Uterus (tissue), 4 donors: ENCODE data around the gene IL17RB. TPM values are rescaled to one million over a fixed set of nuclear protein-coding genes. Genes with fewer than 3 reads are reported as not detected.

ENCODE experiments used
- DNase-seq, 2 donors: peaks; one replicate each; pipeline ENCODE4 v3.0.0-alpha.2; 2019 to 2020
- H3K27ac ChIP-seq, 2 donors: fragments of 200-600 bp; sonication (generic); 1 replicate in 1 of 2; 2 replicates in 1 of 2; pipeline ENCODE4 v1.5.1; 2016 to 2018
- H3K27me3 ChIP-seq, 2 donors: fragments of 200-600 bp; sonication (generic); one replicate each; pipeline ENCODE4 v1.5.1; 2018 to 2019; ENCODE audit warnings: control low read depth in 1 of 2
- H3K36me3 ChIP-seq, 2 donors: fragments of 200-600 bp; sonication (generic); one replicate each; pipeline ENCODE4 v1.5.1; 2019; ENCODE audit warnings: control low read depth in 1 of 2
- H3K4me1 ChIP-seq, 2 donors: fragments of 200-600 bp; sonication (generic); one replicate each; pipeline ENCODE4 v1.5.1; 2018 to 2019; ENCODE audit warnings: control low read depth in 1 of 2
- H3K4me3 ChIP-seq, 2 donors: fragments of 200-600 bp; sonication (generic); 1 replicate in 1 of 2; 2 replicates in 1 of 2; pipeline ENCODE4 v1.5.1; 2018 to 2019; ENCODE audit warnings: mild to moderate bottlenecking in 1 of 2
- H3K9me3 ChIP-seq, 2 donors: fragments of 200-600 bp; sonication (generic); one replicate each; pipeline ENCODE4 v1.5.1; 2019; ENCODE audit warnings: control low read depth in 1 of 2
- POLR2A ChIP-seq, 2 donors: fragments of 450-650 bp; IDR thresholded peaks; one replicate each; pipeline ENCODE4 v1.6.1; 2016; ENCODE audit warnings: antibody characterized with exemption in 2 of 2, mild to moderate bottlenecking in 1 of 2, moderate library complexity in 1 of 2
- intact Hi-C: fragments of 100-400 bp; cut with DNase I; formaldehyde crosslinking; loops from one replicate; pipeline ENCODE4 v1.15.1; 2023; ENCODE audit warnings: low total_unique reads
- total RNA-seq, 4 donors: library from RNA; depleted of rRNA in 3 of 4; stranded (reverse); fragments of >200 nt in 3 of 4; gene quantifications; one replicate each; pipeline versions ENCODE4 v1.1.0 to v1.2.4, GENCODE V29; 2014 to 2023
- TF ChIP-seq, protein P1 (sequence below), 4 experiments: fragments of 200-600 bp in 2 of 4; fragments of 450-650 bp in 2 of 4; sonication (generic) in 2 of 4; IDR thresholded peaks; one replicate each; pipeline ENCODE4 v1.5.1; 2016 to 2019; ENCODE audit warnings: antibody characterized with exemption in 4 of 4, mild to moderate bottlenecking in 2 of 4, moderate library complexity in 1 of 4
- donor health status: DM: yes; HTN: yes; CAD: no.

The IL17RB gene
- total RNA-seq, 4 donors from 2014 or later, result 1.3 to 4.6 (median 2.8) TPM; not detected in 1

DNA sequence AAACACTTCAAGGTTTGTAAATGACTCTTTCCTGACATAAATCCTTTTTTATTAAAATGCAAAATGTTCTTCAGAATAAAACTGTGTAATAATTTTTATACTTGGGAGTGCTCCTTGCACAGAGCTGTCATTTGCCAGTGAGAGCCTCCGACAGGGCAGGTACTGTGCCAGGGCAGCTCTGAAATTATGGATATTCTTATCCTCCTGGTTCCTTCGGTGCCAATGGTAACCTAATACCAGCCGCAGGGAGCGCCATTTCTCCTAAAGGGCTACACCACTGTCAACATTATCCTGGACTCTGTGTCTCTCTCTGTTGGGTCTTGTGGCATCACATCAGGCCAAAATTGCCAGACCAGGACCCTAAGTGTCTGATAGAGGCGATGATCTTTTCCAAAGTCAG, 33.1 kb upstream of the IL17RB start:
- H3K36me3 ChIP-seq, result no peaks in the 10 kb centered on the region
- no peaks in the 10 kb centered on the region for H3K27me3 ChIP-seq
- TF ChIP-seq POLR2A (IDR thresholded peaks at IDR 0.05), result no peak
- TF ChIP-seq, protein P1, sequence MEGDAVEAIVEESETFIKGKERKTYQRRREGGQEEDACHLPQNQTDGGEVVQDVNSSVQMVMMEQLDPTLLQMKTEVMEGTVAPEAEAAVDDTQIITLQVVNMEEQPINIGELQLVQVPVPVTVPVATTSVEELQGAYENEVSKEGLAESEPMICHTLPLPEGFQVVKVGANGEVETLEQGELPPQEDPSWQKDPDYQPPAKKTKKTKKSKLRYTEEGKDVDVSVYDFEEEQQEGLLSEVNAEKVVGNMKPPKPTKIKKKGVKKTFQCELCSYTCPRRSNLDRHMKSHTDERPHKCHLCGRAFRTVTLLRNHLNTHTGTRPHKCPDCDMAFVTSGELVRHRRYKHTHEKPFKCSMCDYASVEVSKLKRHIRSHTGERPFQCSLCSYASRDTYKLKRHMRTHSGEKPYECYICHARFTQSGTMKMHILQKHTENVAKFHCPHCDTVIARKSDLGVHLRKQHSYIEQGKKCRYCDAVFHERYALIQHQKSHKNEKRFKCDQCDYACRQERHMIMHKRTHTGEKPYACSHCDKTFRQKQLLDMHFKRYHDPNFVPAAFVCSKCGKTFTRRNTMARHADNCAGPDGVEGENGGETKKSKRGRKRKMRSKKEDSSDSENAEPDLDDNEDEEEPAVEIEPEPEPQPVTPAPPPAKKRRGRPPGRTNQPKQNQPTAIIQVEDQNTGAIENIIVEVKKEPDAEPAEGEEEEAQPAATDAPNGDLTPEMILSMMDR (IDR thresholded peaks at IDR 0.05), result no peak
- no peak for DNase-seq
- intact Hi-C loops, result no loop called here
- H3K9me3 ChIP-seq, result no peaks in the 10 kb centered on the region
- no peaks in the 10 kb centered on the region for H3K4me1 ChIP-seq
- H3K27ac ChIP-seq, result no peak overlapping the region
- H3K4me3 ChIP-seq, result no peak overlapping the region

DNA sequence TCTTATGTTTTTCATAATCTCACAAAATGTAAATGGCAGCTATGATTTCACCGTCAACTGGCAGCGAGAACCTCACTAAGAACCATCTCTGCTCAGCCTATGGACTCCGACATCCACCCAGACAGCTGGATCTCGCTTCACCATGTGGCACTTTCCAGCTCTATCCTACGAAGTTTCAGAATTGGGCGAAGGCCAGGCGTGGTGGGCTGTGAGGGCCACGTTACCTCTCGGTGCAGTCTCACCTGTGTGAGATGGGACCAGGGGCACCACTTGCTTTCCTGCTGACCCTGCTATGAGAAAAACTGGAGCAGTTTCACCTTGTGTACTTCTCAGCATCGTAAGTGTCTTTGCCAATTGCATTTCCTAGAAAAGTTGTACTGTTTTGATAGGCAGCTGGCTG, 32.5 kb upstream of the IL17RB start:
- H3K4me1 ChIP-seq, result no peaks in the 10 kb centered on the region

DNA sequence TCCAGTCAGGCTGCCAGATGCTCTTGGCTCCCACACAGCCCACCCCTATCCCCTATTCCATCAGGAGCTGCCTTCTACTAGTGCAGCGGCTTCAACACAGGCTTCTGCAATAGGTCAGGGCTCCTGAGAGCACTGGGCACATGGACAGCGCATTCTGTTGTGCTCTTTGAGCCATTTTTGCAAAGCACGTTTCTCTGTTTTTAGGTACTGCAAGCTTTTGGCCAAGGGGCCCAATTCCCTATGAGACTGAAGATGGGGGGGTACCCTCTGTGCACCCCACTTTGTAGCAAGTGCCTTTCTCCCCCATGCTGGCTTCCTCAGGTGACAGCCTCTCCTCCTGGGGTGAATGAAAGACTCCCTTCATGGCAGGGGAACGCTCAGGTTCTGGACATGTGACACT, 31.3 kb upstream of the IL17RB start:
- H3K4me1 ChIP-seq, result no peaks in the 10 kb centered on the region
- no peak overlapping the region for H3K4me3 ChIP-seq
- DNase-seq, result no peak
- H3K36me3 ChIP-seq, result no peaks in the 10 kb centered on the region
- intact Hi-C loops, result no loop called here
- TF ChIP-seq POLR2A (IDR thresholded peaks at IDR 0.05), result no peak
- TF ChIP-seq, protein P1 (IDR thresholded peaks at IDR 0.05), result no peak
- no peak overlapping the region for H3K27ac ChIP-seq
- H3K27me3 ChIP-seq, result no peaks in the 10 kb centered on the region
- no peaks in the 10 kb centered on the region for H3K9me3 ChIP-seq

More for the DNA sequence above, 32.5 kb upstream of the IL17RB start:
- Histone ChIP-seq H3K9me3 (no peaks in the 10 kb centered on the region), H3K27ac (no peak overlapping the region), H3K4me3 (no peak overlapping the region), H3K27me3 (no peaks in the 10 kb centered on the region), H3K36me3 (no peaks in the 10 kb centered on the region)
- DNase-seq, result no peak
- TF ChIP-seq, protein P1 (IDR thresholded peaks at IDR 0.05), result no peak
- no peak for TF ChIP-seq POLR2A (IDR thresholded peaks at IDR 0.05)
- intact Hi-C loops, result no loop called here

DNA sequence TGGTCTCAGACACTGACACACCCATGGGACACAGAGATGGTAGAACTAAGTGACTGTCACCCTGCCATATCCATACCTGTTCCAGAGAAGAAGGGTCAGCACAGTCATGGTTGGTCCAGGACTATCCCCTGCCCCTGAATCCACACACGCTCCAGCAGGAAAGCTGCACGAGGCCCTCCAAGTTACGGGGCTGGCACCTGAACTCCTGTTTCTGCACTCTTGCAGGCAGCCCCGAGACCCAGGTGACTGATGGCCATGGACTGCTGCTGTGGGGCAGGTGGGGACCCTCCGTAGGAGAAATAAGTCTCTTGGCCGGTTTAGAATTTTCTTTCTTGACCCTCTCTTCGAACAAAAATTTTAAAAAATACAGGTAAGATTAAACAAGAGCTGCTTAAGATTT, 30.7 kb upstream of the IL17RB start:
- no peaks in the 10 kb centered on the region for H3K4me1 ChIP-seq
- DNase-seq, result no peak
- no peak overlapping the region for H3K27ac ChIP-seq
- intact Hi-C loops, result no loop called here
- no peaks in the 10 kb centered on the region for H3K9me3 ChIP-seq
- no peaks in the 10 kb centered on the region for H3K36me3 ChIP-seq
- H3K27me3 ChIP-seq, result no peaks in the 10 kb centered on the region
- no peak overlapping the region for H3K4me3 ChIP-seq
- TF ChIP-seq, protein P1 (IDR thresholded peaks at IDR 0.05), result no peak
- TF ChIP-seq POLR2A (IDR thresholded peaks at IDR 0.05), result no peak

DNA sequence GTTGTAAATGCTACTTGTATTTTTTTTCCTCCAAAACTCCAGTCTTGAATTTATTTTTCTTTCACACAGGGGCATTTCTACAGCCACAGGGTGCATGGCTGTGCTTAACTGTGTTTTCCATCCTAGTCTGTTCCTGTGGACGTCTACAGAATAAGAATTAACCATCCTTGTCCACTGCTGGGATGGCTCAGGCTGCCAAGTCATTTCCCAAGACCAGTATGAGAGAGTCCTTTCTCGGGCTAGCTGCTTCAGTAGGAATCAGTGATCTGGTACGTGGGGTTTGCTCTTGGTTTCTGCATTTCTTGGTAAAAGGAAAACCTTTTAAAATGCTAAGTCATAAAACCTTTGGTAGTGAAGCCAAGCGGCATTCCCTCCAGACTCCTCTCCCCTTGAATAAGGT, 29.9 kb upstream of the IL17RB start:
- no peak for DNase-seq
- Histone ChIP-seq H3K4me1 (no peaks in the 10 kb centered on the region), H3K4me3 (no peak overlapping the region), H3K27ac (no peak overlapping the region), H3K36me3 (no peaks in the 10 kb centered on the region), H3K9me3 (no peaks in the 10 kb centered on the region), H3K27me3 (no peaks in the 10 kb centered on the region)
- intact Hi-C loops, result no loop called here
- TF ChIP-seq, protein P1 (IDR thresholded peaks at IDR 0.05), result no peak
- no peak for TF ChIP-seq POLR2A (IDR thresholded peaks at IDR 0.05)
